Measurements from ENCODE around the gene TTF1. TPM values are rescaled to one million over a fixed set of nuclear protein-coding genes. Genes with fewer than 3 reads are reported as not detected.

TTF1 gene
- total RNA-seq, 2 donors from 2014 or later = 11.5 to 11.8 TPM

DNA sequence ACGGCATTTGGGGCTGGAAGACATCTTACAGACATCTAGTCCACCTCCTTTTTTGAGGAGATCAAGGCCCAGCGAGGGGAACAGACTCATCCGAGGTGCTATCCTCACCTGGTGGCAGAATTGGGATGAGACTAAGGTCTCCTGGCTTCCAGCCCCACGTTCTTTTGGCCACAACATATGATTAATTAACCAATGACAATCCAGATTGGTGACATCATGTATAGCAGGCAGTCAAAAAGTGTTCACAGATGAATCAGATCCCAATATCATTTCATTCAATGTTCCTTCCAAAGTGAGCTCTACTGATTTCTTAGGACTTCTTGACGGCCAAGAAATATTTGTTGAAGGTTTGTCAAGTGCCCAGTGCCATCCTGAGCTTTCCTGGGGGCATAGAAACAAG lies 7.3 kb upstream of the TTF1 start:
- H3K9me3 ChIP-seq = no peaks in the 10 kb centered on the region
- TF ChIP-seq, protein P1, sequence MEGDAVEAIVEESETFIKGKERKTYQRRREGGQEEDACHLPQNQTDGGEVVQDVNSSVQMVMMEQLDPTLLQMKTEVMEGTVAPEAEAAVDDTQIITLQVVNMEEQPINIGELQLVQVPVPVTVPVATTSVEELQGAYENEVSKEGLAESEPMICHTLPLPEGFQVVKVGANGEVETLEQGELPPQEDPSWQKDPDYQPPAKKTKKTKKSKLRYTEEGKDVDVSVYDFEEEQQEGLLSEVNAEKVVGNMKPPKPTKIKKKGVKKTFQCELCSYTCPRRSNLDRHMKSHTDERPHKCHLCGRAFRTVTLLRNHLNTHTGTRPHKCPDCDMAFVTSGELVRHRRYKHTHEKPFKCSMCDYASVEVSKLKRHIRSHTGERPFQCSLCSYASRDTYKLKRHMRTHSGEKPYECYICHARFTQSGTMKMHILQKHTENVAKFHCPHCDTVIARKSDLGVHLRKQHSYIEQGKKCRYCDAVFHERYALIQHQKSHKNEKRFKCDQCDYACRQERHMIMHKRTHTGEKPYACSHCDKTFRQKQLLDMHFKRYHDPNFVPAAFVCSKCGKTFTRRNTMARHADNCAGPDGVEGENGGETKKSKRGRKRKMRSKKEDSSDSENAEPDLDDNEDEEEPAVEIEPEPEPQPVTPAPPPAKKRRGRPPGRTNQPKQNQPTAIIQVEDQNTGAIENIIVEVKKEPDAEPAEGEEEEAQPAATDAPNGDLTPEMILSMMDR (IDR thresholded peaks at IDR 0.05) = no peak
- no peaks in the 10 kb centered on the region for H3K36me3 ChIP-seq
- DNase-seq (ENCODE audit: low spot score) = no peak
- H3K4me1 ChIP-seq (ENCODE audit: control insufficient read depth in 1 of 2, low read depth in 2 of 2) = peaks cover 11 to 17% of the 10 kb centered on the region in 2 donors
- no peak overlapping the region for H3K4me3 ChIP-seq
- no peak for ATAC-seq (ENCODE audit: insufficient number of reproducible peaks, low FRiP score, low read depth)
- H3K27ac ChIP-seq = no peak overlapping the region
- H3K27me3 ChIP-seq (replicated peaks; ENCODE audit: insufficient read depth) = no peaks in the 10 kb centered on the region

DNA sequence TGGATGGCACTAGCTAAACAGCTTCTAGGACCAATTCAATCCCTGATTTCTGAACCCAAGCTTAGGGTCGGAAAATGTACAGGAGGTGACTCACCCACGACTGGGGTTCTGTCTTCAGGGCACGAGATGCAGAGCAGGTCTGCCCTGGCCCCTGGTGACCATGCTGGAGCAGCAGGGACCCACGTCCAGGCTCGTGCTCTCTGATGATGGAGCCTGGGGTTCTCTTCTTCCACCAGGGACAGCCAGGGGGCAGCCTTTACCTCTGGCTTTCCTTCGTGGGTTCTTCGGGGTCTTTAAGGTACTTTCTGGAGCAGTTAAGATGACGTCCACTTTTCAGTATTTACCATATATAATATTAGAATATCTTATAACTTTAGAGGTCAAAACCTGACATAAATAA lies 5.4 kb upstream of the TTF1 start:
- DNase-seq (ENCODE audit: low spot score) (no peak), ATAC-seq (ENCODE audit: insufficient number of reproducible peaks, low FRiP score, low read depth) (no peak)
- no peaks in the 10 kb centered on the region for H3K9me3 ChIP-seq
- TF ChIP-seq, protein P1 (IDR thresholded peaks at IDR 0.05) = no peak
- no peaks in the 10 kb centered on the region for H3K36me3 ChIP-seq
- H3K4me1 ChIP-seq (ENCODE audit: control insufficient read depth in 1 of 2, low read depth in 2 of 2) = peaks cover 11 to 19% of the 10 kb centered on the region in 2 donors
- no peaks in the 10 kb centered on the region for H3K27me3 ChIP-seq (replicated peaks; ENCODE audit: insufficient read depth)
- no peak overlapping the region for H3K4me3 ChIP-seq
- no peak overlapping the region for H3K27ac ChIP-seq

DNA sequence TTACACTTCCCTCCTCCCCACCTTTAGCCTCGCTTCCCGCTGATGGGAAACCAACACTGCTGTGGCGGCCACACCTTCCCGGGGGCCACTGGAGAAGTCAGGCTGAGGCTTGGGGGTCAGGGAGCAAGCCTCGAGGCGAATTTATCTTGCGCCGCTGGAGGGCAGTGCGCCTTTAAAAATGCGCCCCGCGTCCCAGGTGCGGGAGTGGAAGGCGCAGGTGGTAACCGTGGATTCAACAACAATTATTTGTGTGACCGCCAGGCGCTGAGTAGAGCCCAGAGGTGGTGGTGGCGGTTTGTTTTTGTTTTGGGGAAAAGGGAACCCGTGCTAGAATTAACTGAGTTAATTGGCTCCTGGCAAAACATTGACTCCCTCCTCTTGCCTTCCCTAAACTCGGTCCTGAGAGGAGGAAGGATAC lies 4.5 kb upstream of the TTF1 start:
- ATAC-seq (ENCODE audit: insufficient number of reproducible peaks, low FRiP score, low read depth) (no peak), DNase-seq (ENCODE audit: low spot score) (no peak)
- Histone ChIP-seq H3K9me3 (no peaks in the 10 kb centered on the region), H3K36me3 (no peaks in the 10 kb centered on the region), H3K27ac (no peak overlapping the region), H3K4me1 (ENCODE audit: control insufficient read depth in 1 of 2, low read depth in 2 of 2) (peaks cover 12 to 23% of the 10 kb centered on the region in 2 donors), H3K27me3 (replicated peaks; ENCODE audit: insufficient read depth) (no peaks in the 10 kb centered on the region), H3K4me3 (peak overlapping the region; percentile 72)
- TF ChIP-seq, protein P1 (IDR thresholded peaks at IDR 0.05) = peak; percentile 37

DNA sequence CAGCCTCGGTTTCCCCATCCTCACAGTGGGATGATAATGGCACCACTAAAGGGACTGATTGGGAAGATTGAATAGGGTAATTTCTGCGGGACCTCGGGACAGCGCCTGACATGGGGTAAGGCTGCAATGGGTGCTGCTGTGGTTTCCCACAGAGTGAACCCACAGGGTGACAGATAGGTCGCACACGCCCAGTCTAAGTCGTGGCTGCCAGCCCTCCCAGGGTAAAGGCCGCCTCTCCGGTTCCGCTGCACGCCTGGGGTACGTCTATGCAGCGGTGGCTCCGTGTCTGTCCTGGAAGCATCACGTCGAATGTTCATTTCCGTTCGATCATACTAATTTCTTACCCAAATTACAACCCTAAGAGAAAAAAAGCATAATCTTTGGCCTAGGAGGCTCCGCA lies 4.0 kb upstream of the TTF1 start:
- DNase-seq (ENCODE audit: low spot score) (no peak), ATAC-seq (ENCODE audit: insufficient number of reproducible peaks, low FRiP score, low read depth) (no peak)
- Histone ChIP-seq H3K36me3 (no peaks in the 10 kb centered on the region), H3K4me1 (ENCODE audit: control insufficient read depth in 1 of 2, low read depth in 2 of 2) (peaks cover 16 to 27% of the 10 kb centered on the region in 2 donors), H3K4me3 (peak overlapping the region; percentile 72), H3K9me3 (no peaks in the 10 kb centered on the region), H3K27me3 (replicated peaks; ENCODE audit: insufficient read depth) (no peaks in the 10 kb centered on the region), H3K27ac (no peak overlapping the region)
- TF ChIP-seq, protein P1 (IDR thresholded peaks at IDR 0.05) = no peak

DNA sequence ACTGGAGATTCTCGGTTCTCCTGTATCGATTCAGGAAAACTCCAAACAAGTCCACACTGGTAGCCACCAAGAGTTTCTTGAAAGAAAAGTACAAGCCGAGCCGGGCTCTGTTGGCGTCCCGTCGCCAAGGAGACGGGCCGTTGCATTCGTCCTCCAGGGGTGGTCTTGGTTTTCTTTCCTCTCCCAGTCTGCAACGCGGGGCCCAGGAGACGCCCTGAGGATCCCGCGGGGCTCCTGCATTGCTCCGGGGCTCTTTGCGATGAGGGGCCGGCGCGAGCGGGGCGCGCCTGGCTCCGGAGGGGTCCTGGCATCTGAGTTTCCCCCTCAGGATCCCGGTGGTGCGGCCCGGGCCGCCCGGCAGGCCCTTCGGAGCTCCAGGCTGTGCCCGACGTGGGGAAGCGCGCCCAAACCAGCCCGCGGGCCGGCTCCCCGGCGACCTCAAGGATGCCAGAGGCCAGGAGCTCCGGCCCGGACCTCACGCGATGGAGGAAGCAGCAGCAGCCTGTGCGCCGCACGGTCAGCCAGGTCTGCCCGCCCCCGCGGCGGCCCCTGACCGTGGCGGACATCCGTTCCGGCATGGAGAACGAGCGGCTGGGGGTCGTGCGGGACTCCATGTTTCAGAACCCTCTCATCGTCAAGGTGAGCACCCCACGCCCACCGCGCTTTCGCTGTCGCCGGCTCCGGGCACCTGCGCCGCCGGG lies 3.3 kb upstream of the TTF1 start, which contains the start of gene CFAP77:
Gene CFAP77, plus strand, starts transcription at position 384 of the 701 bp plus-strand sequence. Its CDS starts 61 bp downstream, at position 445.
- no peak for ATAC-seq (ENCODE audit: insufficient number of reproducible peaks, low FRiP score, low read depth)
- H3K27ac ChIP-seq = no peak within 1 kb of the TSS
- no peaks in the 10 kb centered on the region for H3K9me3 ChIP-seq
- H3K27me3 ChIP-seq (replicated peaks; ENCODE audit: insufficient read depth) = no peaks in the 10 kb centered on the region
- TF ChIP-seq, protein P1 (IDR thresholded peaks at IDR 0.05) = no peak
- H3K4me3 ChIP-seq = peak within 1 kb of the TSS; percentile 72
- peaks cover 18 to 34% of the 10 kb centered on the region in 2 donors for H3K4me1 ChIP-seq (ENCODE audit: control insufficient read depth in 1 of 2, low read depth in 2 of 2)
- DNase-seq (ENCODE audit: low spot score) = no peak
- no peaks in the 10 kb centered on the region for H3K36me3 ChIP-seq
